UCSD-AML1 (cell line): ENCODE results near the gene AMELX.

Source experiments
- DNase-seq: peaks from one replicate; lab custom pipeline; 2025; ENCODE audit not compliant: unreplicated experiment; lab: John Stamatoyannopoulos, UW

Gene AMELX

DNA sequence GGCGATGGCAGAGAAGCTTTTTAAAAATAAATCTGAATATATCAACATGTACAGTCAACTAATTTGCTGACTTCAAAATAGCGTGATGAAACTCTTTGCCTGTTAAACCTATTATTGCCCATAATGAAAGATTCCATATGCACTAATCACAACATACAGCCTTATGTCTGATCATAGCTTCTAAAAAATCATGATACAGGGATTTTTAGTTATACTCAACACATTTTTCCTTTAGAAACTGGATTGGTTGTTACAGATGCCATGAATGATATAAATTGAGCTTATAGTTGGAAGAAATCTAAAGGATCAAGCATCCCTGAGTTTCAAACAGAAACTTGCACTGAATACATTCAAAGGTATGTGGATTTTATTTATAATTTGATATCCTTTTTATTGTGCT, at the start of gene AMELX:
Gene AMELX, plus strand, starts transcription at position 301 of the 400 bp plus-strand sequence. CDS start 1,376 bp downstream, outside the sequence.
- no peak for DNase-seq

DNA sequence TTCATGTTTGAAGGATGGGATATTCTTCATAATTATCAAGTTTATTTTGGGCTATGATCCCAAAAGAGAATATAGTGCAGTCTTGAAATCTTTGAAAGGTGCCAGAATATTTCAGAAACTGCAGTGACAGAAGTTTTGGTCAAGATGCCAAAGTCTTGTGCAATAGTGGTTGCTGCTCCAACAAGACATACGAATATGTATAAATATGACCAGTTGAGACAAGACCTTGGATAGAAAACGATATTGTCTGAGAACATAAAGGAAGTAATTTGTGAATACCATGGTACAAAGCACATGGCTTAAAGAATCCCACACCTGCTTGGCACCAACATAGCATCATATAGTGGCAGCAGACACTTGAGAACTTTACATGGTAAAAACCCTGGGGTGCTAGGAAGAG, 48.6 kb upstream of the AMELX start:
- DNase-seq = no peak

DNA sequence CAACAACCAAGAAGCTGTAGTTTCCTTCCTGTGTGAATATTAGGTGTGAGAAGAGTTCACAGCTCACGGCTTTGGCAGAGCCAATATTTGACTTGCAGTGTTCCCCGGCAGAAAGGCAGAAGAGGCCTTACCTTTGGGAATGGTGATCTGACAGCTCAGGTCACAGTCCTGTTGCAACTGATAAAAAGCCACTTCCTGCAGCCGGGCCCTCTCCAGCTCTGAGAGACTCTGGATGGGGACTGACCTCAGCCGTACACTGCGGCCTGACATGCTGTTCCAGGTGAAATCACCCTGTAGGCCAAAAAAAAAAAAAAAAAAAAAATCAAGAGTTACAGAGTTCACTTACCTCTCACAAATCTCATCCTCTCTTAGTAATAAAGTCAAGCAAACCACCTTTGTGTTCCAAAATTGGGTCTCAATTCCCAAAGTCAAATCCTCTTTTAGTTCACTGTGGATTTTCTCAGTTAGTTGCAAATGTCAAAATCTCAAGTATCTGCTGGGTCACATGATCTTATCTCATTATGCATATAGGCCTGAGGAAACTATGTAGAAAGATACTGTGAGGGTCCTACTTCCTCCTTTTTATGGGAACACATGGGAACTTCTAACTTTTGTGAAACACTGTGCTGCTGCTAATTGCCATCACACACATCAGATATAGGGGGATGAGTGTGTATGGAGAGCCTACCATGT, 38.6 kb upstream of the AMELX start:
- no peak for DNase-seq

DNA sequence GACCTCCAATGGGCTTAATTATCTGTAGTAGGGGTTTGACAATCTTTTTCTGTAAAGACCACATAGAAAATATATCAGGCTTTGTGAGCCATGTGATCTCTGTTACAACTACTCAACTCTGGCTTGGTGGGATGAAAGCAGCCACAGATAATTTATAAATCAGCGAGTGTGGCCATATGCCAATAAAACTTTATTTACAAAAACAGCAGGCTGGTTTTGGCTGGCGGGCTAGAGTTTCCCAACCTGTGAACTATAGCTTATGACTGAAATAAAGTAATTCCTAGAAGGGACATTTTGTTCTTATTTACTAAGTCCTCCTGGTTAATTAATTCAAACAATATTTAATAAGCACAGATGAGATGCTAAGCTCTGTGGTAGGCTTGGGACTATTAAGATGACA, 35.9 kb upstream of the AMELX start:
- DNase-seq = no peak

DNA sequence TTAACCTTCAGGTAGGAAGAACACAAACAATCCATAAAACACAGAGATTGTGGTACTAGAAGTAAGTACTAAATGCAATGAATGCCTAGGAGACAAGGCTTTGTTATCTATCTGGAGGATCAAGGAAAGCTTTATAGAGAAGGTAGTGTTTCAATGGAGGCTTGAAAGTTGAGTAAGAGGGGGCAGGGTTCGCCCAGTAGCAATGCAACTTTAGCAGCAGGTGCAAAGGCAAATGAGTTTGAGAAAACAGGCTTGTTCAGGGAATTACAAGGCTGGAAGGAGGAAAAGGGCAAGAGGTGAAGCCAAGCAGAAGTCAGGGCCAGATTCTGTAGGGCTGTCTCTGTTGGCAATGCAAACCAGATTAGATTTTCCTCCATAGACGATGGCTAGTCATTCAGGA, 35.5 kb upstream of the AMELX start:
- DNase-seq = no peak

DNA sequence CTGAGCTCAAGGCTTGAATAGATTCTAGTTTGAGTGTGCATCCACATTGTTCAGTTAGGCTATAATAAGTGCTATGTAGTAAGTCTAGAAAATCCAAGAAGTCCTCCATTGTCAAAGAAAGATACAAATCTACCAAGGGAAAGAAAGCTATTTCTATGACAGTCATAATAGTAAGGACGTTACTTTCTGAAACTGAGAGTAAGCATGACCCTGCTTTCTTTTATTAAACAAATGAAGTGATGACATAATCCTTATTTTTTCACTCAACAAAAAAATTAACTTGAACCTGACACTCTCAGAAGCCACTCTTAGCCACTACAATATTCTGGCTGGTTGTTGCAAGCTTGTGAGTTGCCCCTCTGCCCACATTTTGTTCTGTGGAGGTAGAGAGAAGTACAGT, 33.8 kb upstream of the AMELX start:
- DNase-seq = no peak

DNA sequence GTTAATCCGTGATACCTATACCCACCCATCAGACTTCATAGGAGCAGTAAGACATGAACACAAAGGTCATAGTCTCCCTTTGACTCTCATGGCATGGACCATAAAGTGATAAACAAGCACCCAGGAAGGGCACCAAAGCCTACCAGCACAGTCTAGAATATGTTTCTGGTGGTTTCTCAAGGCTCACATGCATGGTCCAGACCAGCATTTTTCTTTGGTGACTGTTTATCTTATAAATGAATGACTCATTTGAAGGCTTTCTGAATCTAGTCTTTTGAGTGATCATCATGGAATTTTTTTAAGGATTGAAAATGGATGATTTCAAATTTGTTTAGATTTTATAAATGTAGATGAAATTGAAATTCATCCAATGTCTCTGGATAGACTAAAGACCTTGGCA, 32.0 kb upstream of the AMELX start:
- DNase-seq = no peak

DNA sequence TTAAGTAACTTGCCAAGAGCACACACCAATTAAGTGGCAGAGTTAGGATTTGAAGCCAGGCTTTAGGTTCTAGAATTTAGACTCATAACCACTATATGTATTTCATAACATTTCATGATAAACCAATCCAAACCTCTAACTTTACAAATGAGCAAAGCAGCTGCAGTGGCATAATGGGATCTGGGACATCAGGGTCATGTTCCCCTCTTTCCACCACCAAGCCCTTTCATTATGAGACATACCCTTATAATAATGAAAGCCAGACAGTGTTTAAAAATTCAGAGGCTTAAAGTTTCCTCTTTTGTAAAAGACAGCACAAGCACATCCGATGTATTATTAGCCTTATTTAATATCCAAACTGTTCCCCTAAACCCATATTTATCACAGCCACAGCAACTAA, 28.3 kb upstream of the AMELX start:
- no peak for DNase-seq

DNA sequence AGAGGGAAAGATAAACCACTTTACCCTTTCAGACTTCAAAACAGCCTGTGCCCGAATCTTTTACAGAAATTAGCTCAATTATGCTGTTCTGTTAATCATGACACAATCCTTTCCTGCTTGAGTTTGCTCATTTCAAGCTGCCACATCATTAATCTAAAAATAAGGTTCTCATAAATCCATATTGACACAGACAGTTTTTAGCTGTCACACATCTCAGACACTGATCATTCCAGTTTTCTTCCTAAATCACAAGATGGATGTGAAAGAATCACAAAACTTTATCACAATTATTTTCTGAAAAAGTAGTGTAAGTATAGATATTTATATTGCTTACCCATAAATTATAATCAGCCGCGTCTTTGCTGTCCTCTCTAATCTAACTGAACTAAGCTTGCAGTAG, 27.9 kb upstream of the AMELX start:
- no peak for DNase-seq

DNA sequence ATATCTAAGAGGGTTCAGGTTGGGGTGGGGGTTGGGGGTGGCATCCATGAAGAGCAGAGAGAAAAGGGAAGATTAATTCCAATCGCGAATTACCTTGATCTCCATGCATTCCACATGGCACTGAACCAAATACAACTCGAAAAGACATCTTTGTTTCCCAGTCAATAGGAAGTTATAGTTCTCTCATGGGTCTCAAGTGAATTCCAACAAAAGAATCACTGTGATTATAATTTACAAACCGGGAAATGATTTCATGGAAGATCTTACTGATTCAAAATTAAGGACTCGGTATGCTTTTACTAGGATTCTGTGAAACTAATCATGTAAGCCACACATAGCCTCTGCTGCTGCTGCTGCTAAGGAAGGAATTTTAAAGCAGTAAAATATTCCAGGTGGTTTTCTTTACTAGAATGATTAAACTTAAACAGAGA, 26.6 kb upstream of the AMELX start:
- no peak for DNase-seq

DNA sequence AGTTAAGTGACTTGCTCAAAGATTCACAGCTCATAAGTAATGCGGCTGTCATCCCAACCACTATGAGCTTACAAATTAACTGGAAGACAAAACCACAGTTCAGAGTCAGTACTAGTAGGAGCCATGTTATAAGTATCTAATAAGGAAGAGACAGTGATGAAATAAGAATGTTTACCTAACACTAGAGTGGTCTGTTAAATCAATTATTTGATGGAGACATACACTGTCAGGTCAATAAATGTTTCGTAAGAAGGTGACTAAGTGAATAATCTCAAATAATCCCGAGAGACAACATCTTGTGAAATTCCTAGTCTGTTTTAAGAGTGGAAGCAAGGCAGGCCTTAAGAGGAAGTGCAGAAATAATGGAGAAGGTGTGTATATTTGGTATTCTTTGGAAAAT, 25.8 kb upstream of the AMELX start:
- no peak for DNase-seq

DNA sequence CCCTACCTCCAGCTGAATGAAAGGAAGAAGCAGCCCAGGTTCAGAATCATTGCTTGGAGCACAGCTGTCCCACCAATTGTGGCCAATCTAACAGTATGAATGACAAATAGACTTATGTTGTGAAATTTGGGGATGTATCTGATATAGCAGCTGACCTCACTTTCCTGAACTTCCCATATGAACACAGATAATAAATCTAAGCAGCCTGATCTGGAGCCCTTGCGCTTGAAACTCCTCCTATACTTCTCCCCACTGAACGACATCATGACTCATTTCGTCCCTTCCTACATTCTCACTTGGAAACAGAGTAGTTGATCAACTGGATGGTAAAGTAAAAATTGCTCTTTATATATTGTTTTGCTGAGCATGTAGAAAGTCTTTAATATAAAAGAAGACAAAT, 24.2 kb upstream of the AMELX start:
- no peak for DNase-seq

DNA sequence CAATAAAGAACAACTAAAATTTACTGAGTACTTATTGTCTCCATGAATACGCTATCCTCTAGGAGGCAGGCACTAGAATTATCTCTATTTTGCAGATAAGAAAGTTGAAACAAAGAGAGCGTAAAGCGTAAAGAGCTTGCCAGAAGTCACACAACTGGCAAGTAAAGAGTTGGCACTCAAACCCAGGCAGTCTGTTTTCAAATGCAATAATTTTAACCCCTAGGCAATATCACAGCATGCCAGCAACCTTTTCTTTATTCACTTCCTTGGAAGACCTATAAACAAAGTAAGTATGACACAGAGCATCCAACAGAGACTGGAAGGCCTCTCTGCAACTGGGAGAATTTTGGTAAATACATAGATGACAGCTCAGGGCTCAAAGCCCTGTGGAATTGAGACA, 23.2 kb upstream of the AMELX start:
- DNase-seq = no peak

DNA sequence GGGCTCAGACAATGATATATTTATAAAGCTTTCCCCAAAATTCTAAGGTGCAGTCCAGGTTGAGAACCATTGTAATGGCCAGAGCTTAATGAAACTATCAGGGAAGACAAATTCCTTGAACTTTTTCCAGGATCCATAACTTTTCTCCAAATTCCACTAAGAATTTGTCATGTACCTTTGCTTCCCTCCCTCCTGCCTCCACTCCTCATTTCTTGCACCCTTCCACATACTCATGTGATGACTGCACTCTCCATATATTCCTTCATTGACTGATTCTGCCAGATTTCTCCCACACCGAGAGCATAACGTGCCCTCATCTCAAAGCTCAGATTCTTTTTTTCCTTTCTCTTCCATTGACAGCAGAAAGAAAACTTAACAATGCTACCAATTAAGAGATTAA, 20.9 kb upstream of the AMELX start:
- no peak for DNase-seq

DNA sequence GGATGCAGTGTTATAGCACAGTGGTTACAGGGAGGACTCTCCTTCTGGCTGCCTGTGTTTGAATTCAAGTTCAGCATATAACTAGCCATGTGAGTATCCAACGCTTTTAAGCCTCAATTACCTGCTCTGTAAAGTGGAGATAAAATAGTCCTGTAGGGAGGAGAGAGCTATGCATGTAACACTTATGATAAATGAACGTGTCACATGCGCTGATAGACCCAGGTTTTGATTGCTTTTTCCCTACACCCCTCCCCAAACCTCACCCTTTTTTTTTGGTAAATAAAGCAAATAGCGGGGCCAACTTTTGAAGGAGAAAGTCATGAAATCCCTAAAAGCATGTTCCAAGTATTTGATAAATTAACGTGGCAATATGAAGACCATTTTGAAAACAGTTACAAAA, 20.4 kb upstream of the AMELX start:
- no peak for DNase-seq

DNA sequence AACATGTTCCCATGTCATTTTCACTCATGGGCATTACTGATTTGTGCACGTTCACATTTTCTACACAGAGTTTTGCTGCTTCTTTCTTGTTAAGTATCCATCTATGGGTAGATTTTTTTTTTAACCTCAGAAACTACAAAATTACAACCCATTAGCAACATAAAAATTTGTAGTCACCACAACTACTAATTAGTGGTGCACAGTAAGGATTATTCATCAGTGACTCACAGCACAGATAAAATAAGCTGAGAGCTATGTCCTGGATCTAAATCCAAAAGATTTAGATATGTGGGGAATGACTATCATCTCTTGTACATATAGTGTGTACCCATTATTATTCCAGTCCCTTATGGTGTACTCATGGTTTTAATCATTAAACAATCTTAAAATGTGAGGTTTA, 19.7 kb upstream of the AMELX start:
- DNase-seq = no peak

DNA sequence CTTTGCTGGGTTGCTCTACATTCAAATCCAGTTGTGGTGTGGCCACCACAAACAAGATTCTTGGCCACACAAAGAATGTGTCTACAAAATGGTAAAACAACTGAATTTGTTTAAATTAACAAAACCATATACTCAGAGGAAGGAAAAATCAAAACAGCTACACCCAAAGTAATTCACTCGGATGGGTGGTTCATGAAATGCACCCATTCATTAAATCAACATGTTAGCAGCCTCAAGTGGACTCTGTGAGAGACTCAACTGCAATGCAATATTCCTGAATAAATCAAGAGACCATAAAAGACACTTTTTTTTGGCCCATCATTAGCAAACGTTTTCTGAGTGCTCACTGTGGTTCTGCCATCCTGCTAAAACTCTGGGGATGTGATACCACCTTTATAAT, 11.2 kb upstream of the AMELX start:
- DNase-seq = no peak

DNA sequence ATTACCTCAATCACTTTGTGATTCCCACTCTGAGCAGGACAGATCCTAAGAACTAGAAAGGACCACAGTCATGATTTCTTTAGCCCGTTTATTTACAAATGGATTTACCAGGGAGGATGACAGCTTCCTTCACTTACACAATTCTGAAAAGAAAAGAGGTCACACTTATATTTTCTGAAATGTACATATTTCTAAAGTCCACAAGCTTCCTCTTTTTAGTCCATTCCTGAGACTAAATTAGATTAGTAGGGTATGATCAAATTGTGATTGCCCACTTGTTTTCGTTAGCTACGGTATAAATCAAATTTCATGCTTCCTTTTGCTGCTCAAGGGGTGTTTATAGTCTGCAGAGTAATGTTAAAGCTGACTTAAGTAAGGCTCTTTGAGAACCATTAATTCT, 7.6 kb upstream of the AMELX start:
- no peak for DNase-seq

DNA sequence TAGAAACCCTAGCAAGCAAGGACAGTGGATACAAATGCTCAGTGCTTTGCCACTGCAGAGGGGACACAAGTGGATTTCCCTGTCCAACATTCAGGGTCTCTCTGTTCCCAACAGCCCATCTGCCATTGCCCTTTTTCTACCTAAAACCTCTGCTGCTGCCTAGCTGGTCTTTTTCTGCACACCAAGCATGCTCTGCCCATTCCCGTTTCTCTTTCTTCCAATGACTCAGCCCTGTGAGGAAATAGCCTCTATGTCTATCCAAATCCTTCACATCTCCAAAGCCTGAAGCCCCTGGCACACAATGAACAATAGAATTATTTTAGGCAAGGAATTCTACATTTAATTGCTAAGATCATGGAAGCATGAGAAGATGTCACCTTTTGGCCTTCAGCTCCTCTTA, 5.7 kb upstream of the AMELX start:
- DNase-seq = no peak

DNA sequence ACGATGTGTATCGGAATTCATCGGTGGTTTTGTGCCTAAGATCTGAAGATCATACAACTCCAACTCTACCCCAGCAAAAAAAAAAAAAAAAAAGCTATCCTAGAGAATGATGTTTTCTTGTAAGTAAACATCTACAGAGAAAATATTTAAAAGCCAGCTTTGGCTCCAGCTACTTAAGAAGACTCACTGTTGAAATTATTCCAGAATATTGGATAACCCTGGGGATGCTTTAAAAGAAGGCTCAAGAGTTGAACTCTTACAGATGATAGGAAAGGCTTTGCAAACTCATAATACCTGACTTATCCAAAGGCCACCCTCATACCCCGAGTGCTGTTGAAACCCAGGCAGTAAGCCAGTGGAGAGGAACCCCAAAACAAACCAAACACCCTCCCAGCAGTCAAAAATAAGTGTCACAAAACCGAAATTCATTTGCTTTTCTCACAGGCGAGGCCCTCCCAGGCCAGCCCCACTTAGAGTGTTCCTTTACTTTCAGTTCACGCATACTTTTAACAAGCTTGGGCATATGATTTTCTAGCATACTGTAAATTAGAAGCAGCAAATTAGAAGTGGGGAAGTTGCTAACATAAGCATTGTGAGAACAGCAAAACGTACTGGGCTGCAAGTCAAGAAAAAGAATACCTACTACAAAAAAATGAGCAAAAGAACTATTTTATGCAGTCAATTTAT, 2.7 kb upstream of the AMELX start:
- no peak for DNase-seq

DNA sequence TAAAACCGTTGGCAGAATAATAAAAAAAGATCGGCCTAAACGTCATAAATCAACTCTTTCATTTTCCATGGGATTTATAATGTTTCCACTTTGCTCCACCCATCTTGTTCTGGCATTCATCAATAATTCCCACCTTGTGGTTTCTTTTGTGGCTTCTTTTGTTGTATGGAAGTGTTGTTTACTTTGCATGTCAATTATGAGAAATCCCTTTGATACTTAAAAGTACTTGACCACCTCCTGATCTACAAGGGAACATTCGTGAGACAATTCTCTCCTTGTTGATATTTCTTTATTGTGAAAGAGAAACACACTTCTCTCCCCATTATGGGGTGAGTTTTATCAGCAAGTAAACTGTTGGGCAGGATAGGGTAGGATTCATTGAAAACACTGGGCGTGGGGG, 2.8 kb downstream of the AMELX start:
- DNase-seq = no peak

DNA sequence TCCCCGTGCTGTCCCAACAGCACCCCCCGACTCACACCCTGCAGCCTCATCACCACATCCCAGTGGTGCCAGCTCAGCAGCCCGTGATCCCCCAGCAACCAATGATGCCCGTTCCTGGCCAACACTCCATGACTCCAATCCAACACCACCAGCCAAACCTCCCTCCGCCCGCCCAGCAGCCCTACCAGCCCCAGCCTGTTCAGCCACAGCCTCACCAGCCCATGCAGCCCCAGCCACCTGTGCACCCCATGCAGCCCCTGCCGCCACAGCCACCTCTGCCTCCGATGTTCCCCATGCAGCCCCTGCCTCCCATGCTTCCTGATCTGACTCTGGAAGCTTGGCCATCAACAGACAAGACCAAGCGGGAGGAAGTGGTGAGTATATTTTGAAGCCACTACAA, 5.4 kb downstream of the AMELX start:
- DNase-seq = no peak

DNA sequence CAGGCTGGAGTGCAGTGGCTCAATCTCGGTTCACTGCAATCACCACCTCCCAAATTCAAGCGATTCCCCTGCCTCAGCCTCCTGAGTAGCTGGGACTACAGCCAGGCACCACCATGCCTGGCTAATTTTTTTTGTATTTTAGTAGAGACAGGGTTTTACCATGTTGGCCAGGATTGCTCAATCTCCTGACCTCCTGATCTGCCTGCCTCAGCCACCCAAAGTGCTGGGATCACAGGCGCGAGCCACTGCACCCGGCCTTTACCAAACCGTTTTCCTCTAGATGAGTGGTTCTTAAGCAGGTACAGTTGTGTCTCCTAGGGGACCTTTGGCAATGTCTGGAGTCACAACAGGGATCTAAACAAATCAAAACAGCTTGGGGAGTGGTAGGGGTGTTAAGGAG, 11.6 kb downstream of the AMELX start:
- no peak for DNase-seq
